HG02852 (cell line): Measurements from ENCODE around the gene SIGLEC8.
"Not testable (repeated sequence)": the region's sequence is repeated elsewhere in the genome, so short reads cannot be mapped to it uniquely, and the experiment has no call there.

ENCODE experiments used
- ATAC-seq: cut with Tn5 transposase; IDR thresholded peaks from one replicate; pipeline ENCODE4 v1.9.1; 2021; ENCODE audit warnings: mild to moderate bottlenecking, moderate library complexity; ENCODE audit not compliant: unreplicated experiment

SIGLEC8 gene

DNA sequence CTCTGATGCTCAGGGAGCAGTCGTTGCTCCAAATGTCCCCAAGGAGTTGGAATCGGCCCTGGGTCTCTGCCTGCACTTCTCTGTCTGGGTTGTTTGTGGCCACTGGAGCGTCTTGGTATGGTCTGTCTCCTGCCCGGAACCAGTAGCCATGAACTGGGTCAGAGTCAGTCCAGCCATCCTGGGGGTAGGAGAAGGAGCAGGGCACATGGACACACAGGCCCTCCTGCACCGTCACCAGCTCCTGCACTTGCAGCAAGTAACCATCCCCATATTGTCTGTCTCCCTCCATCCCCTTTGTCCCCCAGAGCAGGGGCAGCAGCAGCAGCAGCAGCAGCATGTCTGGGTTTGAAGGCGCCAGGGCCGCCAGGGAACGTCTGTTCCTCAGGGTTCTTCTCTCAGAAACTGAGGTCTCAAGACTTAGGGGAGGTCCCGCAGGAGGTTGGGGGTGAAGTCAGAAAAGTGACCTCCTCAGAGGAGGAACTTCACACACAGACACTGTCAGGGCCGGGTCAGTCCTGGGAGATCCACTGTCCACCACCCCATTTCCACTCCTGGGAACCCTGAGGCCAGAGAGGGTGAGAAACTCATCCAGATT is at the start of gene SIGLEC8:
Gene SIGLEC8 (minus strand): TSS at position 404 of the 595 bp plus-strand sequence. CDS start 67 bp downstream, at position 337.
- ATAC-seq = no peak

- no peak for ATAC-seq
These were observed 49.4 kb upstream of the SIGLEC8 start for GRCh38 chr19:51507640-51508058.

GRCh38 chr19:51507192-51507591 is 48.9 kb upstream of the SIGLEC8 start:
- no peak for ATAC-seq

GRCh38 chr19:51505904-51506303 is 47.6 kb upstream of the SIGLEC8 start:
- no peak for ATAC-seq

GRCh38 chr19:51503896-51504295 is 45.6 kb upstream of the SIGLEC8 start:
- ATAC-seq = no peak

GRCh38 chr19:51503286-51503817 is 45.1 kb upstream of the SIGLEC8 start:
- no peak for ATAC-seq

DNA sequence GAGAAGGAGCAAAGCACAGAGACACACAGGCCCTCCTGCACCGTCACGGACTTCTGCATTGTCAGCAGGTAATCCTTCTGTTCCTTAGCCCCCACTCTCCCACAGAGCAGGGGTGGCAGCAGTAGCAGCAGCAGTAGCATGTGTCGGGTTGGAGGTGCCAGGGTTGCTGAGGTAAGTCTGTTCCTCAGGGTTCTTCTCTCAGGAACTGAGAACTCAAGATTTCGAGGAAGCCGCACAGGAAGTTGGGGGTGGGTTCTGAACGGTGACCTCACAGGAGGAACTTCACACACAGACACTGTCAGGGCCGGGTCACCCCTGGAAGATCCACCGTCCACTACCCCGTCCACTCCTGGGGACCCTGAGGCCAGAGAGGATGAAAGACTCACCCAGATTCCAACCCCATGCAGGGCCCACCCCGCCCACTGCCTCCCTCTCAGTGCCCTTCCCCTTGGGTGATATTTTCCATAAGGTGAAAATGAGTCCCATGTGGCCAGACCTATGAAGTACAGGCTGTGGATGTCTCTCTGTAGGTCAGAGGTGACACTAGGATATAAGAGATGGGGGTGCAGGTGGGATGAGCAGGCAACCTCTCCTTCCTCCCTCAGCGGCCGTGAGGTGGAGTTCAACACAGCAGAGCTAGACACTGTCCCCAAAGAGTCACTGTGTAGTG is 43.5 kb upstream of the SIGLEC8 start, which contains the start of gene SIGLEC12:
Gene SIGLEC12 (minus strand): TSS at position 207 of the 670 bp plus-strand sequence. CDS start 67 bp downstream, at position 140.
- ATAC-seq = no peak

GRCh38 chr19:51500931-51501330 is 42.7 kb upstream of the SIGLEC8 start:
- ATAC-seq = not testable (repeated sequence)

DNA sequence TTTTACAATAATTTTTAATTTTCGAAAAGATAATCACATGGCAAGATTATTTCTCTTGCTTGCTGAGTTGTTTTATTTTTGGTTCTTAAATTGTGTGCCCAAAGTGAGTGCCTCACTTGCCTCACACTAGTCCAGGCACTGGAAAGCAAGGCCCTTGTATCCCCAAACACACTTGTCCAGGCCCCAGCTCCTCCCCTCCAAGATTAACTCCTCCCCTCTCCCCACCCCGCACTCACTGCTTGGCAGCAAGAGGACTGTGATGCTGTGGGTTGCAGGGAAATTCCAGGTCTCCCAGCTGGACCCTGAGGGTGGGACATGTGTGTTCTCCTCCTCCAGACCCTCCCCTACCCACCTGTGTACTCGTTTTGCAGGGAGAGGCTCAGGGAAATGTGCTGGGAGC is 39.4 kb upstream of the SIGLEC8 start:
- no peak for ATAC-seq

DNA sequence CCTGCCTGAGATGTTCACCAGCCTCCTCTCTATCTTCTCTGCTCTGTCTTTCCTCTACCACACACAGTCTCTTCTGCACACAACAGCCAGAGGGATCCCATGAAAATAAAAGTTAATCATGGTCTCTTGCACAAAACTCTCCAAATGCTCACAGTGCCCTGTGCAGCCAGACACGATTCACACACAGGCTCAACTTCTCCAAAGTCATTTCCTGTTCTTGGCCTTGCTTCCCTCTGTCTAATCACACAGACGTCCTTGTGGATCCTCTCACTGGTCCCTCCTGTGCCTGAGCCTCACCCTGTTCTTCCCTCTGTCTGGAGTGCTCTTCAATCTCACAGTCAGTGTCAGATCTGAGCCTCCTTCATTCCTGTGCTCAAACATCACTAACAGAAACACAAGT is 35.5 kb upstream of the SIGLEC8 start:
- ATAC-seq = no peak

DNA sequence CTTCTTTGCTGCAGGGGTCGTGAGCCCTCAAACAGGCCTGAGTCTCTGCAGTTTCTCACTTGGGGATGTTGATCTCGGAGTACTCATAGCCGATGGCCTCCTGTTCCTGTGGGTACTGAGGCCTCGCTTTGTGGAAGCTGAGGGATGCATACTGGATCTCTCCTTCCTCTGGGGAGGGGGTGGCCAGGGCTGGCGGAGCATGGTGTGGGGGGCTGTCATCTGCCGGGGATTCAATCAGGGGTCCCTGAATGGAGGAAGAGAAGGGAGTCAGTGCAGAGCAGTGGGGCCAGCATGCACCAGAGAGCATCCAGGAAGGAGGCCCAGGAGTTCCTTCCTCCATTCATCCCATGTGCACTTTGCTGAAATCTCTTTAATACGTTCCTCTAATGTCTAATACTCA is 33.3 kb upstream of the SIGLEC8 start:
- ATAC-seq = no peak

DNA sequence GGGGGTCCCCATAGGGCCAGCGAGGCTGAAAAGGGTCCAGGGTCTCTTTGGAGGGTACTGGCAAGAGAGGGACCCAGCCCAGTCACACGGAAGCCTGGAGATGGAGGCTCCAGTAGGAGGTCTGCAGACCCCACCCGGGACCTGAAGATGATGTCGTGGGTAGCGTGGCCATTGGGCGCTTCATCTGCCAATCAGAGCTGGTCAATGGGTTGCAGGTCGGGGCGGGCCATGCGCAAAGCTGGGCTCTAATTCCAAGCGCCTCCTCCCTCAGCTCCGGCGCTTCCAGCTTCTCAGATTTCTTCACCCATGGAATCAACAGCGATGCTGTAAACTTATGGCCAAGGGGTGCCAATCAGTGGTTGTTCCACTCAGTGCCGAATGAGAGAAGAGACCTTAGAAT is 32.4 kb upstream of the SIGLEC8 start:
- no peak for ATAC-seq

DNA sequence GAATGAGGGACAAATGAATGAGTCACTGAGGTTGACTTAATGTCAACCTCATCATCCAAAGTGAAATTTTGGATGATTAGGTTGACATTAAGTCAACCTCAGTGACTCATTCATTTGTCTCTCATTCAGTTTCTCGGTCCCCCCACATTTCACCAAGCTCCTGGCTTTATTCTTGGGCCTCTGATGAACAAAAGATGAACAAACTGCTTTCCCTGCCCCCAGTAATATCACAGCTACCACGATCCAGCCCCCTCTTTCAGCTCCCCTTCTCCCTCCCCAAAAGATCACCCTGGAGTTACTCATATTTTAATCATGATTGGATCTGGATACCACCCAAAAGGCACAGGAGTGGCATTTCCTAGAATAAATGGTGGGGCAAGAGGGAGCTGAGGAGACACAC is 30.9 kb upstream of the SIGLEC8 start:
- ATAC-seq = no peak

DNA sequence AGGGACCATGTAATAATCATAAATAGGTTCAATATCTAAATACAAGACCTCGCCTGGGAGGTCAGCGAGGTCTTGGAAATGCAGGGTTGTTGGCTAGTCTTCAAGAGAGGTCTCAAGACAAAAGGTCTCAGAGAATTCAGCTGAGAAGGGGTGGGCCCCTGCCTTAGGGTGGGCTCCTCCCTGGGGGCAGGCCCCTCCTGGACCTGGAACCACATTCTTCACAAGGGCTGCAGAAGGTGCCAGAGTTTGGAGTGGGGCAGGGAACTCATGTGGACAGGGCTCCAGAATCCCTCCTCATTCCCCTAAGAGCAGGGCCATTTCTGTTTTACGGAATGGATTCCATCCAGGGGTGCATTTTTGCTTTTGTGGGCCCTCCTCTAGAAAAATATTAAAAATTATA is 30.2 kb upstream of the SIGLEC8 start:
- ATAC-seq = no peak

GRCh38 chr19:51485960-51486660 is 27.9 kb upstream of the SIGLEC8 start:
- no peak for ATAC-seq

DNA sequence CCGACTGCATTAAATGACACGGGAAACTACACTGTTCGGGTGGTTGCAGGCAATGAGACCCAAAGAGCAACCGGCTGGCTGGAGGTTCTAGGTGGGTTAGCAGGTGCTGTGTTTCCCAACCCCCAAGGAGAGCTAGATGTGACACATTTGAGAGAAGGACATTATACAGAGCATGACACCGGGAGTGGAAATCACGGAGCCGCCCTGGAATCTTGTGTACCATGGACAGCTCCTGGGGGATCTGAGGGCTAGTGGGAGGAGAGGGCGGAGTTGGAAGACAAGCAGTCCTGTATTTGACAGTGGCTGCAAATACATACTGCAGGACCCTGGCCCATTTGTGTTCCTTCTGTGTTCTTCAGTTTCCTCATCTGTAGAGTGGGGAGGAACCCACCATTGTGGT is 22.3 kb upstream of the SIGLEC8 start:
- no peak for ATAC-seq

- ATAC-seq = no peak
These were observed 21.5 kb upstream of the SIGLEC8 start for GRCh38 chr19:51479531-51480331.

- no peak for ATAC-seq
These were observed 20.4 kb upstream of the SIGLEC8 start, which contains the start of gene CEACAM18 for GRCh38 chr19:51478381-51479234. Gene CEACAM18, plus strand, starts transcription at chr19:51478539.

GRCh38 chr19:51477344-51477743 is 19.1 kb upstream of the SIGLEC8 start:
- ATAC-seq = no peak

DNA sequence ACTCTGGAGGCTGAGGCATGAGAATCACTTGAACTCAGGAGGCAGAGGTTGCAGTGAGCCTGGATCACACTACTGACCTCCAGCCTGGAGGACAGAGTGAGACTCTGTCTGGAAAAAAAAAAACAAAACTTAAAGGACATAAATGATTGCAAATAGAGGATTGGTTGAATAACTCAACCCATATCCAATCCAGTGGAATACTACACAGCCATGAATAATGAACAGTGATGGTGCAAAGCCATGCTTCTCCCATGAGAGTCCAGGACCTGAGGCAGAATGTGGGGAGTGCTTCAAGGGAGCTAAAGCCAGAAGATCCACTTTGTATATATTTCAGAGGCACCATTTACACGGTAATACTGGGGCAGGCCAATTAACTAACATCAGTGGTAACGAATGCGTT is 17.9 kb upstream of the SIGLEC8 start:
- ATAC-seq = no peak
